GM21381 (cell line): ENCODE results near the gene KCNQ1.

Experiments
- ATAC-seq: cut with Tn5 transposase; IDR thresholded peaks from one replicate; pipeline ENCODE4 v1.9.1; 2021; ENCODE audit warnings: mild to moderate bottlenecking, moderate library complexity; ENCODE audit not compliant: unreplicated experiment

KCNQ1 gene

DNA sequence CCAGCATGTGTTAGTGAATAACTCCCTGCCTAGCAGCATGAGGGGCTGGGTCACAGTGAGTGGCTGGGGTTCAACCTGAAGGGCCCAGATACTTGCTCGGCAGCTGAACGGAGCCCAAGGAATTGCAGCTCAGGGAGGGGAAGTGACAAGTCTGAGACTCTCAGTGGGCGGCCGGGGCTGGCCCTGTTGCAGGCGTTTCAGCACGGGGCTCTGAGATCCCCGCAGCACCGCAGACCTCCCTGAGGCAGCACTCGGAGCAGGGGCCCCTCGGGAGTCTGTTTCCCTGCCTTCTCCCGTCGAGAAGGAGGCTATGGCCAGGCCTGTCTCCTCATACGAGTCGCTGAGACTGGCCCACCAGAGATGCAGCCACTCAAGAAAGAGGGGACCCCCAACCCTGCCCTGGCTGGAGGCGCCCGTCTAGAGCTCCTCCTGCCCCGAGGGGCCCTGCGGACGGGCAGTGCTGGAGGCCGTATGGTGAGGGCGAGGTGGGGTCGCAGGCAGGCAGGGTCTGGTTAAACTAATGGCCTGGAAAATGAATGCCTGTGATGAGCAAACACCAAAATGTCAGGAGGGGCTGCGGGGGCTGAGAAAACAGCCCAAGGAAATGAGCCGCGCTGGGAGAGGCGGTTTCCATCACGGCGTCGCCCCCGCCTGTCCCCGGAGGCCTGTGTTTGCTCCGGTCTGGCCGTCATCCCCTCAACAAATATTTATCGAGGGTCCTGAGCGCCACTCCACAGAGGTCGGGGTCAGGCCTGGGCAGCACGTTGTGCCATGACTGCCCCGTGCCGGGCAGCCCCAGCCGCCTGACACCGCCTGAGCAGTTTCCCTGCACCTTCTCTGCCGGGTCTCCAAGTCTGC lies 35.0 kb upstream of the KCNQ1 start:
- ATAC-seq = no peak

DNA sequence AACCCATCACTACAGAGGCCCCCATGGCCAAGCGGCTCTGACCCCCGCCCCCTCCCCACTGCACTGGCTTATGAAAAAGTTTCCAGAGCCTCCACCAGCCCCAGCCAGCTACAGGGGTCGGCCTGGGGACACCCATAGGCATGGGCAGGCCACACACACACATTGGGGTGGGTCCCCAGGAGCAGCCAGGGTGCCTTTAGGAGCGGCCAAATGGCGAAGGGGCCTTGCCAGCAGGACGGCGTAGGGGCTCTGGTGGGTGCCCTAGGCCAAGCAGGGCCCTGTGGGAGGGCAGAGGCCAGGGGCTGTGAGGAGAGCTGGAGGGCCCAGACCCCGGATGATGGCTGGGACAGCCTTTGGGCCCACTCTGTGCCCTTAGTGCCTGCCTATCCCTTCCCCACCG lies 34.2 kb upstream of the KCNQ1 start:
- no peak for ATAC-seq

GRCh38 chr11:2411446-2412305 lies 33.1 kb upstream of the KCNQ1 start:
- no peak for ATAC-seq

- ATAC-seq = no peak
Measured at GRCh38 chr11:2412323-2412722, 32.5 kb upstream of the KCNQ1 start.

GRCh38 chr11:2413742-2414579 lies 30.8 kb upstream of the KCNQ1 start:
- ATAC-seq = no peak

DNA sequence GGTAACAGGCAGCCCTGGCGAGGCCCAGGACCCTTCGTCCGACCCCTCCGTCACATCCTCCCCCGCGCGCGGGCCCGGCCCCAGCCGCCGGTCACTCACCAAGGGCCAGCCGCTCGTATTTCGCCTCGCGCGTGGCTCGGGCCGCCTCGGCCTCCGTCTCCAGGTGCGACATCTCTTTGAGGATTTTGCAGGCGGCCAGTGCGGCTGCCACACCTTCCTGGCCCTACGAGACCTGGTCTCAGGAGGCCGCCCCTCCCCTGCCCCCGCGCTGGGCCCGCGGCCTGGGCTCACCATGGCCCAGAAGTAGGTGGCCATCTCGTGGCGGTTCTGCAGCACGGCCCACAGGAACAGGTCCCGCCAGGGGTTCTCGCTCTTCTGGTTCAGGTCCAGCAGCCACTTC lies 30.2 kb upstream of the KCNQ1 start:
- no peak for ATAC-seq

DNA sequence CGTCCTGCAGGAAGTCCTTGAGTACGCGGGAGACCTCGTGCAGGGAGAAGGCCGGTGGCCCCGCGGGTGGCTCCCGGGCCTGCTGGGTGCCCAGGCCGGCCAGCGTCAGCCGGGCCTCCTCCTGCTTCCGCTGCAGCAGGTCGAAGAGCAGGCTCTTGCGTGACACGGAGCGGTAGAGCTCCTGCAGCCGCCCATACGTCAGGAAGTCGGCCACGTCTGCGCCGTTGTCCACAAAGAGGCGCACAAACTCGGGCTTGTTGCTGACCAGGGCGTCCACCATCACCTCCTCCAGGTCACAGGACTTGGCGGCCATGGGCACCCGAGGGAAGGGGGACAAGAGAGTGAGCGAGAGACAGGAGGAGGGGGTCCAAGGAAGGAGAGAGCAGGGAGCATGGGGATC lies 29.6 kb upstream of the KCNQ1 start:
- ATAC-seq = no peak

GRCh38 chr11:2415601-2416380 lies 29.0 kb upstream of the KCNQ1 start:
- ATAC-seq = no peak

GRCh38 chr11:2416765-2417164 lies 28.0 kb upstream of the KCNQ1 start:
- ATAC-seq = no peak

DNA sequence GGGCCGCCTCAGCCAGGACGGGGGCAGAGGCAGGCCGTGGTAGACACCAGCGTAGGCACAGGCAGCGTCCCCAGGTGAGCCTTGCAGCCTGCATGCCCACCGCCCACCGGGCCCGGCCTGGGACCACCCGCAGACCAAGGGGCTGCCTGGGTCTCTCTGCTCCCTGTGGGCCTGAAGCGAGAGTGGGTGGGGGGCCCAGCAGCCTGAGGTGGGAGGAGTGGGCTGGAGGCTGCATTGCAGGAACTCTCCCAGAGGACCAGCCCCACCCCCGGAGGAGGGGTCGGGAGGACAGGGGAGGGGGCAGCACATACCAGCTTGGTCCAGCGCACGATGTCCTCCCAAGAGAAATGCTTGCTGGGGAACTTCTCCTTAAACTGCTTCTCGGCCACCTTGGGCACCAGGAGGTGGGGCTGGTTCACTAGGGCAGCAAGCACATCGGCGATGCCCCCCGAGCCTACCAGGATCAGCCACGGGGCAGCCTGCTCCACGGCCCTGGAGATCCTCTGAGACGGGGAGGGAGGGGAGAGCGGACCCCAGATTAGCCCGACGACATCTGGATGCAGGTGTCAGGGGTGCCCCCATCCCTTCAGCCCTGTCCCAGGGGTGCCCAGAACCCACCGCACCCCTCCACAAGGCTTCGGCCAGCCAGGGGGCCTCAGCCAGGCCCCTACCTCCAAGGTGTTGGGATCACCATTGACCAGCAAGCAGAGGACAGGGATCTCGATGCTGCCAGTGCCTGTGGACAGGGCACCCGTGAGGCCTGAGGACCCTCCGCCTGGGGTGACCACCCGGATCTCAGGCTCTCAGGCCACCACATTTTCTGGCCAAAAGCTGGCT lies 26.7 kb upstream of the KCNQ1 start:
- ATAC-seq = no peak

DNA sequence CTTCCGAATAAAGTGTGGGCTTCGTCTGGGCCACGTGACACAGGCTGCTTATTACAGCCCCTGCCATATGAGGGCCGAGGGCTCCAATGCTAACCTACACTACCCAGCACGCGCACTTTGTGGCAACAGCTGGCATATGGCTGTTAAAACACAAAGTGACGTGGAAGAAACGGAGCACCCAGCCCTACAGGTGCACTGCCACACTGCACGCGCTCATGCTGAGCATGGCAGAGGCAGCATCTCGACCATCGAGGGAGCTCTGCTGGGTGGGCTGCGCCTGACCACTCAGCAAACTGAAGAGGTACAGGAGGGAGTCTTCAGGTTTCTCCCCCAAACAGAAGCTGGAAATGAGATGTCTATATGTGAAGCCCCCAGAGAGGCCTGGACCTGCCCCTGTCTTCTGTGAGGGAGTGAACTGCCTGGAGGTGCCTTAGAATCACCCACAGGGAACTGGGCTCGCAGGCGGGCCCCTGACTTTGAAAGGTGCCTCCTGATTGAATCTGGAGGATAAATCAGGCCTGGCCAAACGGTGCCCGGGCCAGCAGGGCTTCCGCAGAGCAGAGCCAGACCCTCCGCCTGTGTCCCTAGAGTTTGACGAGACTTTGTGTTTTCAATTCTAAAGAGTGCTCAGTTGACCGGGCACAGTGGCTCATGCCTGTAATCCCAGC lies 26.0 kb upstream of the KCNQ1 start:
- no peak for ATAC-seq

GRCh38 chr11:2419638-2420501 lies 24.9 kb upstream of the KCNQ1 start:
- no peak for ATAC-seq

DNA sequence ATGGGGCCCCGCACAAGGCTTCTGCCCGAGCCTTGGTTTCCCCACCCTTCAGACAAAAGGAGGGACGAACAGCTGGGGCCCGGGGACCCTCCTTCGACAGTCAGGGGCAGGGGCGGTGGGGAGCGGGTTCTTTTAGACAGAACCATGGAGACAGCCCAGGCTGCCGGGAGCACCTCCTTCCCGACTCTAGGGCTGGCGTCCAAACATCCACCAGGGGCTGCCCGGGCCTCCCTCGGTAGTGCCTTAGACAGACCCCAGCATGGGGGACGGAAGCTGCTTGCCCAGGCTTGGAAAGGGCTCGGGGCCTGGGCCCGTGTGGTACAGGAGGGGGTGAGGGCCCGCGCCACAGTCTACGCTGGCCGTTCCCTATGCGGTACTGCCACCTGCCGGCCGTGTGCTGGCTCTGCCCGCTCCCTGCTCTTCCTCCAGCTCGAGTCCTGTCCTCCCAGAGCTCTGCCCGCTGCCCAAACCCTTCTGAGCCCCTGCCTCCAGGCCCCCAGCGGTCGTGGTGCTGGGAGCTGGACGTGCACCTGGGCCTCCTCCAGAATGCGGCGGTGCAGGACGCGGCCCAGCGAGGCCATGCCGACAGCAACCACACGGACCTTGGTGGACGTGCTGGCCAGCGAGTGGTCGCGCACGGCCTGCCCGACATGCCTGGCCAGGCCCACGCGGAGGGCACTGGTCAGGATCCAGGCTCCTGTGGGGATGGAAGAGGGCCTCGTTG lies 24.1 kb upstream of the KCNQ1 start:
- no peak for ATAC-seq

DNA sequence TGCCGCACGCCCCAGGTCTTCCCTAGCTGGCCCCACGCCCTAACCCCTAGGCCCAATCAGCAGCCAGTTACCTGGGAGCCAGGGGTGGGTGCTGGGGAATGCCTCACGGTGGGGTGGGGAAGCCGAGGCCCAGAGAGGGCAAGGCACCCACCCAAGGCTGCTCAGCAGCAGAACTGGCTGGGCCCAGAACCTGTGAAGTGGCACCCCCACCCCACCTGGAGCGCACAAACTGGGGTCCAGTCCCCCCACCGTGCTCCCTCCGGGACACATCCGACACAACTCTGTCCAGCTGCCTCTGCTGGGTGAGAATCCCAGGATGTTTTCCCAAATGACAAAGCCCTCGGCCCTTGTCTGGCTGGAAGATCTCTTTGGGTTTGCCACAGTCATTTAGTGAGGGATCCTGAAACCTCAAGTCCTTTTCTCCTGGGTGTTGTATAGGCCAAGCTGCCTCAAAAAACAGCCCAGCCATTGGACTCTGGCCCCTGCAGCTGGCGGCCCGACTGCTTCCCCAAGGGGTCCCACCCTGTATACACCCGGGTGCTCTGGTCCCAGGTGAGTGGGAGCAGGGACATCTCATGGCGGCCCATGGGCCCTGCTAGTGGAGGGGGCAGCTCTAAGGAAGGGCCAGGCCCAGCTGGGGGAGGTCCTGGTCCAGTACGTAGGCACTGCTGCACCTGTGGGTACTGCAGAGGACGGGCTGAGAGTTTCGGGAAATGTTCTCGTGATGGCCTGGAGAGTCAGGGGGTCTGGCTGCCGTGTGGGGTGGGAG lies 23.4 kb upstream of the KCNQ1 start:
- ATAC-seq = no peak

DNA sequence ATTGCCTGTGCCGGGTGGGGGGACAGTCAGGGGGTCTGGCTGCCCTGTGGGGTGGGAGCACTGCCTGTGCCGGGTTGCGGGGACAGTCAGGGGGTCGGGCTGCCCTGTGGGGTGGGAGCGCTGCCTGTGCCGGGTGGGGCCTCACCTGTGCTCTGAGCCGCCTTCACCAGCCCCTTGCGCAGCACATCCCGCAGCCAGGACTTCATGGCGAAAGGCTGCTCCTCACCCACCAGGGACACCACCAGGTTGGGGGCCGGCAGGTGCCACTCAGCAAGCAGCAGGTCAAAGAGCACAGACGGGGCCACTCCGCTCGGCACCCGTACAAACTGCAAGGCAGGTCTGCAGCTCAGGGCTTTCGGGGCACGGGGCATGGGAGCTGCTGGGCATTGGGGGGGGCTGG lies 22.8 kb upstream of the KCNQ1 start:
- ATAC-seq = no peak

DNA sequence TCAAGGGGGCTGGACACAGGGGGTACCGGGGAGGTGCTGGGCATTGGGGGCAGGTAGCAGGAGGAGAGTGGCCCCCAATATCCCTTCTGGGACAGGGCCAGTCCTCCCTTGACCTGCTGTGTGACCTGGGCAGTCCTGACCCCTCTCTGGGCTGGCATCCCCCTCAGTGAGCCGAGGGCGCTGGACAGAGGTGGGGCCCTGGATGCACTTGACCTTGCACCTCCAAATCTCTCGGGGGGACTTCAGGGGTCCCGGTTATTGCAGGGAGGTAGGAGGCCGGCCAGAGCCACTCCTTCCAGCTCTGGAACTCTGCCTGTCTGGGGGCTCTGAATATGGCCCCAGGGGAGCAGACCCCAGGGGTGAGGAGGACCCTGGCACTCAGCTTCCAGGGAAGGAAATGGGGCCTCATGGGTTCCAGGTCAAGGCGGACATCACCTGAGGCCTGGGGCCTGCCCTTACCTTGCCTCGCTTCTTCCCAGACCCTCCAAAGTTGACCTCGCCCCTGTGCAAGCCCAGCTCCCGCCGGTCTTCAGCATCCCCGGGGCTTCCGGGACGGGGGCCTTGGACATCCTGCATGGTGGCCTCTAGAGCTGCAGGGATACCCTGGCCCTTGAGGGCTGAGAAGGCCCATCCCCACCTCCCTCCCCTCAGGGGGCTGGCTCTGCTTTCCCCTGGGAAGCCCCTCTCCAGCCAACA lies 22.2 kb upstream of the KCNQ1 start:
- ATAC-seq = no peak
